GM20000 (cell line): ENCODE data around the gene GRHL1.
A peak's percentile ranks its signal among the peaks of the same experiment; 100 is the strongest.

ENCODE experiments used
- DNase-seq: peaks from one replicate; pipeline ENCODE4 v3.0.0; 2012; ENCODE audit warnings: low spot score
- TF ChIP-seq, protein P1 (sequence below): IDR thresholded peaks from 2 replicates; pipeline ENCODE4 v1.5.1; 2012; ENCODE audit warnings: mild to moderate bottlenecking, control low read depth; ENCODE audit errors: extremely low read depth, missing control alignments

Gene GRHL1, protein sequence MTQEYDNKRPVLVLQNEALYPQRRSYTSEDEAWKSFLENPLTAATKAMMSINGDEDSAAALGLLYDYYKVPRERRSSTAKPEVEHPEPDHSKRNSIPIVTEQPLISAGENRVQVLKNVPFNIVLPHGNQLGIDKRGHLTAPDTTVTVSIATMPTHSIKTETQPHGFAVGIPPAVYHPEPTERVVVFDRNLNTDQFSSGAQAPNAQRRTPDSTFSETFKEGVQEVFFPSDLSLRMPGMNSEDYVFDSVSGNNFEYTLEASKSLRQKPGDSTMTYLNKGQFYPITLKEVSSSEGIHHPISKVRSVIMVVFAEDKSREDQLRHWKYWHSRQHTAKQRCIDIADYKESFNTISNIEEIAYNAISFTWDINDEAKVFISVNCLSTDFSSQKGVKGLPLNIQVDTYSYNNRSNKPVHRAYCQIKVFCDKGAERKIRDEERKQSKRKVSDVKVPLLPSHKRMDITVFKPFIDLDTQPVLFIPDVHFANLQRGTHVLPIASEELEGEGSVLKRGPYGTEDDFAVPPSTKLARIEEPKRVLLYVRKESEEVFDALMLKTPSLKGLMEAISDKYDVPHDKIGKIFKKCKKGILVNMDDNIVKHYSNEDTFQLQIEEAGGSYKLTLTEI

DNA sequence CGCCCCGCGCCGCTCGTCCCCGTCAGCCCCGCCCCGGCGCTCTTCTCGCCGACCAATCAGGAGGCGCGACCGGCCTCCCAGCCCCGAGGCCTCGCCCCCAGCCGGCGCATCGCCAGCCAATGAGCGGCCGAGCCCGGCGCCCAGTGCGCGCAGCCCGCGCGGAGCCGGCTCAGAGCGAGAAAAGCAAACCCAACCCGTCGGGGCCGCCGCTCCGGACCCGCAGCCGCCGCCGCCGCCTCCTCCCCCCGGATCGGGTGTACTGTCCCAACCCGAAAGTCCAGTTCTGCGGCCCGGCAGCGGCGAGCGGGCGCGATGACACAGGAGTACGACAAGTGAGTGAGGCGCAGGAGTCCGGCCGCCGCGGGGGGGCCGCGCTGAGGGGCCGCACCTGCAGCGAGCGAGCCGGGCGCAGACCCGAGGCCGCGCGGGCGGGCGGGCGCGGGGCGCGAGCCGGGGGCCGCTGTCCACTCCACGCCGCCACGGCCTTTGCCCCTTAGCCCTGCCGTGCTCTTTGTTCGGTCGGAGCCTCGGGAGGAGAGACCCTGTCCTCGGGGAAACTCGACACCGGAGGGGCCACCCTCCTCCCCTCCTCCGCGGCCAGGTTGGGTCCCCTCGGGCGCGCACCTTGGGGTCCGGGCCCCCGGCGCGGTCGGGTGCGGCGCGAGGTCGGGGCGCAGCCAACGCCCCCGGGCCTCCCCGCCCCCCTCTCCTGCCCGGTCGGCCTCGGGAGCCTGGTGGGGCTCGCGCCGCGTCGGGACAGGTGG, at the start of gene GRHL1:
Gene GRHL1 (plus strand): TSS at position 172 of the 764 bp plus-strand sequence. CDS start 141 bp downstream, at position 313.
- DNase-seq: peak; percentile 100
- TF ChIP-seq, protein P1, sequence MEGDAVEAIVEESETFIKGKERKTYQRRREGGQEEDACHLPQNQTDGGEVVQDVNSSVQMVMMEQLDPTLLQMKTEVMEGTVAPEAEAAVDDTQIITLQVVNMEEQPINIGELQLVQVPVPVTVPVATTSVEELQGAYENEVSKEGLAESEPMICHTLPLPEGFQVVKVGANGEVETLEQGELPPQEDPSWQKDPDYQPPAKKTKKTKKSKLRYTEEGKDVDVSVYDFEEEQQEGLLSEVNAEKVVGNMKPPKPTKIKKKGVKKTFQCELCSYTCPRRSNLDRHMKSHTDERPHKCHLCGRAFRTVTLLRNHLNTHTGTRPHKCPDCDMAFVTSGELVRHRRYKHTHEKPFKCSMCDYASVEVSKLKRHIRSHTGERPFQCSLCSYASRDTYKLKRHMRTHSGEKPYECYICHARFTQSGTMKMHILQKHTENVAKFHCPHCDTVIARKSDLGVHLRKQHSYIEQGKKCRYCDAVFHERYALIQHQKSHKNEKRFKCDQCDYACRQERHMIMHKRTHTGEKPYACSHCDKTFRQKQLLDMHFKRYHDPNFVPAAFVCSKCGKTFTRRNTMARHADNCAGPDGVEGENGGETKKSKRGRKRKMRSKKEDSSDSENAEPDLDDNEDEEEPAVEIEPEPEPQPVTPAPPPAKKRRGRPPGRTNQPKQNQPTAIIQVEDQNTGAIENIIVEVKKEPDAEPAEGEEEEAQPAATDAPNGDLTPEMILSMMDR: no peak

DNA sequence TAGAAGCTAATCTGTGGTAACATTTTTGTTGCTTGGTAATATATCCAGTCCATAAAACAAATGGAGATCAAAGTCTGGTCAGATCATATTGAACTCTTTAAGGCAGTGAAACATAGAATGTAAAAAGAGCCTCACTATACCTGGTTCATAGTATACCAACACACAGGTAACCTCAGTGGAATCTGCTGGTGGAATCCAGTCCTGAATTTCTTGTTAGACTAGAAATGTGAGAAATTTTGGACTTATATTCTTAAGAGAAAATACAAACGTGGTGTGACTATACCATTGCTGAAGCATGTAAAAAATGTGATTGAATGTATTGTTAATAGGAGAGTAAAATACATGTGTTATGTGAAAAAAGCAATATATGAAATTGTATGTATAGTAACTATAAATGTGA, 46.1 kb upstream of the GRHL1 start:
- TF ChIP-seq, protein P1: no peak
- no peak for DNase-seq

DNA sequence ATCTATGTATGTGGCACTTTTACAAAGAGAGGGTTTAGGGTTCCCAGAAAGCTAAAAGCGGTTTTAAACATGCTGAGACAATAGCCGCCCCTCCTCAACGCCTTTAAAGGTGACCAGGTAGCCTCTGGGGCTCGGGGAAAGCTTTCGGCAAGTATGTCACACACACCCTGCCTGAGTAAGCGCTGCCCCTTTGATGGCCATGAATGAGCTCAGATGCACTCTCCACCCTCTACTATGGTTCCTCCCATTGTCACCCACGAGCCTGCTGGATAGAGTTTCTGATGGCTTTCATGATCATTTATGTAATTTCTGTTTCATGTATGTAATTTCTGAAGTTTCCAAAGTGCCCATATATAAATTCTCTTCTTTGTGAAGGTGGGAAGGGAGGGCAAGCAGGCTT, 44.1 kb upstream of the GRHL1 start:
- no peak for DNase-seq
- TF ChIP-seq, protein P1: no peak

DNA sequence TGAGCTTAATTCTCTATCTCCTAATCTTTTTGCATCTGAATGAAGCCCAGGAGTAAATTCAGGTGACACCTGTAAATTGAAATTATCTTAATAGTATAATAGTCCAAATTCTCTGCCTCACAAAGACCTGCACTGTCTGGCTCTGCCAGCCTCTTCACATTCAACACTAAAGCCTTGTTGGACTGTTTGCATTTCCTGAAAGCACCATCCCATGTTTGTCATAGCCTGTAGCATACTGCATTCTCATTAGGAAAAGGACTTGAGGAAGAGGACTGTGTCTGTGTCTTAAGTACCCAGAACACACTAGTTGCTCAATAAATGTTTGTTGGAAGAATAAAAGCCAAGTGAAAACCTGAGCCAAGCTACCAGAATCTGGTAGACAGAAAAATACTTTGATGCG, 42.9 kb upstream of the GRHL1 start:
- TF ChIP-seq, protein P1: no peak
- DNase-seq: no peak

DNA sequence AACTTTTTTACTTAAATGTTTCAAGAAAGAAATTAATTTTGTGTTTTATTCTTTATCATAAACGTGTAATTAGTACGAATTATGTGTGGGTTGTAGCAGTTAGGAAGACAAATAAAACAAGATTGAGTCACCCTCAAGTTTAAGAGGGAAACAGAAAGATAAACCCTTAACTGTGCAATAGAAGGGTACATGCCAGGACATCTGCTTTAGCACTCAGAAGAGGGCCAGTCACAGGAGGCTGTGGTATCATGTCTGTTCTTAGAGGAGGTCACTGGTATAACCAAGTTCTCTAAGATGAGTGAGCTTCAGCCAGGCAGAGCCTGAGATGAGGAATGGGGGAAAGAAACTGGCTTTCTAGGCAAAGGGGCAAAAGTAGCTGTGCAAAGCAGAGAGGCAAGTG, 42.4 kb upstream of the GRHL1 start:
- no peak for DNase-seq
- TF ChIP-seq, protein P1: no peak

DNA sequence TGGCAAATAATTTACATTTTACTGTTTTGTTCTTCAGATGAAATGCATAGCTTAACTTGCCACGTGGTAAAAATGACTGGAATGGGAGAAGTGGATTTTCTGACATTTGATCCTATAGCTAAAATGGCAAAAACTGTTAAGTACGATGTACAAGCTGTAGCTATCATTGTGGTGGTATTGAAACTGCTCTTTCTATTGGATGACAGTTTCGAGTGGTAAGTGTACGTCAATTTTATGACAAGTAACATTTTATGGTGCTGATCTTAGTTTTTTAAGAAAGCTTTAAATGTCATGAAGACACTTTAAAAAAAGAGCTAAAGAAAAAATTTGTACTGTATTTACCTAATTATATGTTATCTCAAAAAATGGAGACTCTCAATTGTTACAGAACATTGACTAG, 40.8 kb upstream of the GRHL1 start:
- no peak for DNase-seq
- TF ChIP-seq, protein P1: no peak

DNA sequence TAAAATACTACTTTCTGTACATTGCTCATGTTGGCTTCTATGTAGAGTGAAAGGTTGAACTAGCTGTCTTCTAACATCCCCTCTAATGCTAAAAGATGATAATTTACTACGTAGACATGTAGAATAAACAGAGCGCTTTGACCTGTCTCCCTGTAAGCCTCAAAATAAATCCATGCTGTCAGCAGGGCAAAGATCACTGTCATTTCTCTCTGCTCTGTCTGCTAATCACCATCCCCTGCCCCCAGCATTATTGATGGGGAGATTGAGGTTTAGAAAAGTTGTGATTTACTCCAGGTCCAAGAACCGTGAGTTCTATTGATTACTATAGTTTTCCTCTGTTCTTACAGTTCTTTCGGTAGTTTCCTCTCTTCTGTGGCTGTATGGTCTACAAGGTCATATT, 39.0 kb upstream of the GRHL1 start:
- no peak for DNase-seq
- TF ChIP-seq, protein P1: no peak
